Lung microvascular endothelial cell (primary cell): Measurements from ENCODE around the gene CDKN2AIP. TPM values are rescaled to one million over a fixed set of nuclear protein-coding genes. Genes with fewer than 3 reads are reported as not detected.

ENCODE experiments used
- DNase-seq, 2 donors: peaks; one replicate each; pipeline versions ENCODE4 v3.0.0 to v3.0.0-alpha.2; 2010; ENCODE audit warnings: low read depth in 2 of 2
- total RNA-seq: library from RNA; depleted of rRNA; stranded (reverse); fragments of >200 nt; gene quantifications from 2 replicates; pipeline ENCODE4 v1.2.1, GENCODE V29; 2014

CDKN2AIP gene
- total RNA-seq, 1 donor from 2014 or later = 13.7 TPM

DNA sequence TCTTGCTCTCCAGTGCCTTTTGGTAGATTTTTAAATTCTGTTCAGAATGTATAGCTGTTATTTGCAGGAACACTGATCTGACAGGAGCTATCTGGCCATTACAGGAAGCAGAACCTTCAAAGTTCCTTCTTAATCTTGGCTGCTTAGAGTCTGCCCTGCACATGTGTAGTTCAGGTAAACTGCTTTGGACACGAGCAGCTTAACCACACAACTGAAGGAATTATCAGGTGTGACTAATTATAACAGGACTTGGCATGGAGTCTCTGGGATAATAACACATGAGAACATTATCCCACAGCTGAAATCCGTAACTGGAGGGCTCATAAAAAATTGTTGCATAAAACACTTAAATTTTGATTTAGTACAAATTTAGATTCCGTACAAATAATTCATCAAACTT is 48.8 kb downstream of the CDKN2AIP start:
- DNase-seq = no peak

DNA sequence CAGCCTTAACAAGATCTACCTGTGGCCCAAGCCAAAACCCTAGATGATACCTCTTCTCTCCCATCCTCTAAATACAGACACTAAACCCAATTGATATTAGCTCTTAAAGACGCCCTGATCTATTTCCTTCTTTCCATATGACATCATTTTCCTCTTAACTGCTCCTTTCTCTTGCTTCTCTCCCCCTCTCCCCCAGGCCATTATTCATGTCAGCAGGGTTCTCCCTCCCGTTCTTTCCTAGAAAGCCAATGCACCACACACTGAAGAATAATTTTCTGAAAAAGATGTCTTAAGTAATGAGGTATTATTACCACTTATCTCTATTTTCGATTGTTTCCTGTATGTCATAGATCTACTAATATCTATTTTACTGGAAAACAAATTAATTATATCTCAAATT is 50.7 kb downstream of the CDKN2AIP start:
- no peak for DNase-seq

Other genes with a start within 250 kb of the CDKN2AIP start
- not detected in 2 replicates for gene CLDN22, start 124.4 kb upstream of the CDKN2AIP start, total RNA-seq
- gene CLDN24, start 122.2 kb upstream of the CDKN2AIP start, total RNA-seq = not detected in 2 replicates
- 3.4 and 3.9 TPM in 2 replicates for gene ING2, start 60.4 kb downstream of the CDKN2AIP start, total RNA-seq
- 9.8 and 11.9 TPM in 2 replicates for gene RWDD4, start 214.5 kb downstream of the CDKN2AIP start, total RNA-seq
- gene TRAPPC11, start 214.7 kb downstream of the CDKN2AIP start, total RNA-seq = 21.6 and 22.6 TPM in 2 replicates